ENCODE results near the gene CEACAM4.

GRCh38 chr19:41610789-41611188, 16.1 kb downstream of the CEACAM4 start:
- TF ChIP-seq CTCF (IDR thresholded peaks at IDR 0.05) (no peak), EZH2 (IDR thresholded peaks at IDR 0.05) (no peak), EZH2phosphoT487 (IDR thresholded peaks at IDR 0.05) (no peak)

All from neural progenitor cell (in vitro differentiated cells).